T-helper 1 cell treated with Interleukin-12 subunit alpha and Interleukin-12 subunit beta and Interleukin-4 antibody, amounts not matched to agents 30 μg/mL and 1 μg/mL, for 36 hours (primary cell): ENCODE data around the gene OR8H1.

Experiments
- H3K27ac Mint-ChIP-seq: one replicate; pipeline ENCODE4 v1.8.0; 2021; ENCODE audit warnings: mild to moderate bottlenecking, mixed read lengths
- H3K27me3 Mint-ChIP-seq: one replicate; pipeline ENCODE4 v1.8.0; 2021; ENCODE audit warnings: low read depth, mixed read lengths
- H3K36me3 Mint-ChIP-seq: one replicate; pipeline ENCODE4 v1.8.0; 2021; ENCODE audit warnings: low read depth, mixed read lengths
- H3K4me1 Mint-ChIP-seq: one replicate; pipeline ENCODE4 v1.8.0; 2021; ENCODE audit warnings: low read depth, mixed read lengths
- H3K4me3 Mint-ChIP-seq: one replicate; pipeline ENCODE4 v1.8.0; 2021; ENCODE audit warnings: mild to moderate bottlenecking, moderate library complexity, mixed read lengths
- H3K9me3 Mint-ChIP-seq: one replicate; pipeline ENCODE4 v1.8.0; 2021; ENCODE audit warnings: mixed read lengths

Gene OR8H1, protein sequence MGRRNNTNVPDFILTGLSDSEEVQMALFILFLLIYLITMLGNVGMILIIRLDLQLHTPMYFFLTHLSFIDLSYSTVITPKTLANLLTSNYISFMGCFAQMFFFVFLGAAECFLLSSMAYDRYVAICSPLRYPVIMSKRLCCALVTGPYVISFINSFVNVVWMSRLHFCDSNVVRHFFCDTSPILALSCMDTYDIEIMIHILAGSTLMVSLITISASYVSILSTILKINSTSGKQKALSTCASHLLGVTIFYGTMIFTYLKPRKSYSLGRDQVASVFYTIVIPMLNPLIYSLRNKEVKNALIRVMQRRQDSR

DNA sequence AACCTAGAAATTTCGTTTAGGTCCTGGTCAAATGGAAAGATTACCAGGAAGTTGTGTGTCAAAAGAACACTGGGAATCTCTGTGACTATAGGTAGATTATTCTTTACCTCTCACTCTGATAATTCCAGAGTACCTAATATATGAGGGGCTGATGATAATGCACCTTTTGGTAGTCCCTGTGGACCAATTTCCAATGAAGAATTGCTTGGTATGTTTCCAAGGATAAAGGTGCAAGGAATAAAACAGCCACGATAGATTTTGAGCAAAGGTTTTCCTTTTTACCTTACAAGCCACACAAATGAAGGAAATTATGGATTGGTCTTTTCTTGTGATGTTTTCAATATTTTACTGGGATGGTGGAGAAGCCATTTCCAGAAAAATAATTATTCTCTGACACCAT lies at the start of gene OR8H1:
TSS of gene OR8H1 (minus strand) at position 101 of the 400 bp plus-strand sequence. CDS start 1,192 bp downstream, outside the sequence.
- no peak within 1 kb of the TSS for H3K27ac Mint-ChIP-seq
- H3K27me3 Mint-ChIP-seq = no peaks in the 10 kb centered on the region
- H3K36me3 Mint-ChIP-seq = no peaks in the 10 kb centered on the region
- no peaks in the 10 kb centered on the region for H3K4me1 Mint-ChIP-seq
- peaks cover 18% of the 10 kb centered on the region for H3K9me3 Mint-ChIP-seq
- no peak within 1 kb of the TSS for H3K4me3 Mint-ChIP-seq

DNA sequence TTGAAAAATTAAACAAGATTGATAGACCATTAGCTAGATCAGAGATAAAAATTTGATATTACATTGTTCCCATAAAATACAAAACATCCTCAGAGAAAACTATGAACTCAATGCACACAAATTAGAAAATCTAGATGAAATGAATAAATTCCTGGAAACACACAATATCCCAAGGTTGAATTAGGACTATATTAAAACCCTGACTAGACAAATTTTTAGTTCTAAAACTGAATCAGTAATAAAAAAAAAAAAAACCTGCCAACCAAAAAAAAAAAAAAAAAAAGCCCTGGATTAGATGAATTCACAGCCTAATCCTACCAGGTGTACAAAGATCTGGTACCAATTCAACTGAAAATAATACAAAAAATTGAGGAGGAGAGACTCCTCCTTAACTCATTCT lies 48.2 kb upstream of the OR8H1 start:
- H3K27me3 Mint-ChIP-seq = no peaks in the 10 kb centered on the region
- no peaks in the 10 kb centered on the region for H3K4me1 Mint-ChIP-seq
- H3K9me3 Mint-ChIP-seq = peaks cover 33% of the 10 kb centered on the region
- H3K27ac Mint-ChIP-seq = no peak overlapping the region
- H3K4me3 Mint-ChIP-seq = no peak overlapping the region
- no peaks in the 10 kb centered on the region for H3K36me3 Mint-ChIP-seq

DNA sequence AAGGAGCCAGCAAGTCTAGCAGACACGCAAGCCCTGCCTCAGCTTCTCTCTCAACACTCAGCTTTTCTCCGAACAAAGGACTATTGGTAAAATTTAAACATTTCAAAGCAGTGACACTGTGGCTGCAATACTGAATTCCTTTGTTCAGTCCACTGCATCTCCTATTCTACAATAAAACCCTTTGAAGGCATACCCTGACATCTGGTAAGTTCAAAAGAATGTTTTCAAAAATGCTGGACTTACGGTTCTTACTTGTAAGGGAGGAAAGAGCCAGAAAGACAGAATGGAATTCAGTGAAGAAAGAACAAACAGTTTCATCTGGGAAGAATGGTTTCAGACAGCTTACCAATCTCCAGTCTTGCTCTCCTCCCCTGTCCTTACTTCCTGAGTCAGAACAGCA lies 41.1 kb upstream of the OR8H1 start:
- Mint-ChIP-seq H3K36me3 (no peaks in the 10 kb centered on the region), H3K4me1 (no peaks in the 10 kb centered on the region), H3K9me3 (peaks cover 13% of the 10 kb centered on the region), H3K27me3 (no peaks in the 10 kb centered on the region), H3K27ac (no peak overlapping the region), H3K4me3 (no peak overlapping the region)

DNA sequence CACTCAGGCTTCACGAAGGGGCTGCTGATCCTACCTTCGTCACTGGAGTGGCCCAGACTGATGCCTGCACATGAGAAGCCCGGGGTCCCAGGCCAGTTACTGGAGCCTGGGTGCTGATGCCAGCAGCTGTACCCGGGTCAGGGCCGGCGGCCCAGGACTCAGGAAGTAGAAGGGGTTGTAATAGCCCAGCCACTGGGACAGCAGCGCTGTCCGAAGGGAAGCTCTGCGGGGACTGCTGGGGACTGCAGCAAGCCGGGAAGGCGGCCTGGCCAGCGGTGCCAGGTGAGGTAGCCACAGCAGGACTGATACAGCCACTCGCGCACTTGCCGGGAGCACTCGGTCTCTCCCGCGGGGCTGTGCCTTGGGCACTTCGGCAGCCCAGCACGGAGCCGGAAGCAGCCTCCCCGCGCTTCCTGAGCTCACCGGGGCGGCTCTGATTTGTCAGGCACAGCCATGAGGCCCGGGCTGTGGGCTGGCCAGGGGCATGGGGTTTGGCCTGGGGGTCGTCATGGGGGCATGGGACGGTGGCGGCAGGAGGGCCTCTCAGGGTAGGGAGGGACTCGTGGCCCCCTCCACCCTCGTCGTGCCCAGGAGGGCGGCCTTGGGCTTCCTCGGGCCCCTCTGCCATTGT lies 39.9 kb upstream of the OR8H1 start:
- Mint-ChIP-seq H3K27me3 (no peaks in the 10 kb centered on the region), H3K4me3 (no peak overlapping the region), H3K4me1 (no peaks in the 10 kb centered on the region), H3K9me3 (peaks cover 7% of the 10 kb centered on the region), H3K36me3 (no peaks in the 10 kb centered on the region), H3K27ac (no peak overlapping the region)

DNA sequence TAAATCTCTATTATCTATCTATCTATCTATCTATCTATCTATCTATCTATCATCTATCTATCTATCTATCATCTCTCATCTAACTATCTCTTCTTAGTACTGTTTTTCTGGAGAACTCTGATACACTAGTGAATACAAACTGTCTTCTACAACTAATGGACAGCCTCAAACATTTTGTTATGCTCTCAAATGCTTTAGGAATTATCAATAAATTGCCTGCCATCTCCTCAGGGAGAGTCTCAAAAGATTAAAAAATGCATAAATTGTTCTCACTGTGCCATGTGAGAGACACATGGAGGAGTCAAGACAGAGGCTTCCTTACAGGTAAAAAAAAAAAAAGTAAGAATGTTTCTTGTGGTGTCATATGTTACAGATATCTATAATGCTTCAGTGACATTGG lies 22.8 kb upstream of the OR8H1 start, which contains the start of gene OR8K3:
TSS of gene OR8K3 (plus strand) at position 301 of the 400 bp plus-strand sequence. CDS start 3,163 bp downstream, outside the sequence.
- no peaks in the 10 kb centered on the region for H3K27me3 Mint-ChIP-seq
- H3K4me1 Mint-ChIP-seq = no peaks in the 10 kb centered on the region
- H3K27ac Mint-ChIP-seq = no peak within 1 kb of the TSS
- H3K9me3 Mint-ChIP-seq = peaks cover 24% of the 10 kb centered on the region
- H3K4me3 Mint-ChIP-seq = no peak within 1 kb of the TSS
- H3K36me3 Mint-ChIP-seq = no peaks in the 10 kb centered on the region

DNA sequence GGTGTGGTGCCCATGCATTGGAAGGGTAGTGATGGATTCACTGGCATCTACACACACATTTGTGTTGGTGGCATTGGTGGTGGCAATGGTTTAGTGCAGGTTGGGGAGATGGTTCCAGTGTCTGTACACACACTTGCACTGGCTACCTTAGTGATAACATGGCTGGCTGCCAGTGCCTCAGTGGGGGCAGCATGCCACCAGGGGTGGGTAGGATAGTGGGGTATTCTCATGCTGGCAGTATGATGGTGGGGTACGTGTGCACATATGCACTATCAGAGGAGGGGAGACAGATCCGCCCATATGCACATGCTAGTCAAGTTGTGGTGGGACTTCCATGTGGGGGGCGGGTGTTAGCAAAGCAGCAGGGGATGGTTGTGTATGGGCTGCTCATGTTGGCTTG lies 15.8 kb upstream of the OR8H1 start:
- Mint-ChIP-seq H3K27ac (no peak overlapping the region), H3K4me1 (no peaks in the 10 kb centered on the region), H3K9me3 (peaks cover 55% of the 10 kb centered on the region), H3K4me3 (no peak overlapping the region), H3K36me3 (no peaks in the 10 kb centered on the region), H3K27me3 (no peaks in the 10 kb centered on the region)

DNA sequence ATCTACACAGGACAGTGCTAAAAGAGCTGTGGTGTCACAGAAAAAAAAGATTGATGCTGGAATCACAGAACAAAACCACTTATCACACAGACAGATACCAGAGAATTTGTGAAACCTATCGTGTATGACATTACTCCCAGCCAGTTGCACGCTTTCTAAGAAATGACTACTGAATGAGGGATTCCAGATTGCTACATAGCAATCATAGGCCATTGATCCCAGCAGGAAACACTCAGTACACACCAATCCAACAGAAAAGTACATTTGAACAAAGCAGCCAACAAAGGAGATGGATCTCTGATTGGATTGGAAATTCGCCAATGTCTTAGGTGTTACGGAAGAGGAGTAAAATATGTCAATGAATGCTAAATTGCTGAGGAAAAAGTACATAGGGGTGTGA lies 4.8 kb upstream of the OR8H1 start:
- H3K9me3 Mint-ChIP-seq = peaks cover 8% of the 10 kb centered on the region
- no peak overlapping the region for H3K4me3 Mint-ChIP-seq
- no peaks in the 10 kb centered on the region for H3K27me3 Mint-ChIP-seq
- no peaks in the 10 kb centered on the region for H3K4me1 Mint-ChIP-seq
- H3K36me3 Mint-ChIP-seq = no peaks in the 10 kb centered on the region
- no peak overlapping the region for H3K27ac Mint-ChIP-seq

DNA sequence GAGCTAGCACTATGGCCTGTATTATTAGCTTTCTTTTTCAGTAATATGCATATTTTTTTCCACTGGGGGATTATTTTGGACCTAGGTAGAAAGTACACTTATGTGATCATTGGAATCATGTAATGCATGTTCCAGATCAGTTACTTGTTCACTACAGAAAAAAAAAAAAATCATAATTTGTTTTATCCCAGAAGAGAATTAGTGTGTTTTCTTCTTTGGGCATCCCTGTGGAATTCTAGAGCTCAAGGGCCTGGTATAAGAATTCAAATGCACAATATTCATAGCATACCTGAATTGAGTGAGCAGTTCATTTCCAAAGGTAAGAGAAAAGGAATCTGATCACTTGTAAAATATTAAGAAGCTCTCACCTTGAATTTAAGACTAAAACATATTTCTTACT lies 18.2 kb downstream of the OR8H1 start, which contains the start of gene OR5T1:
TSS of gene OR5T1 (plus strand) at position 301 of the 400 bp plus-strand sequence. CDS start 1,485 bp downstream, outside the sequence.
- Mint-ChIP-seq H3K4me1 (no peaks in the 10 kb centered on the region), H3K9me3 (peaks cover 22% of the 10 kb centered on the region), H3K4me3 (no peak within 1 kb of the TSS), H3K36me3 (no peaks in the 10 kb centered on the region), H3K27ac (no peak within 1 kb of the TSS), H3K27me3 (no peaks in the 10 kb centered on the region)

DNA sequence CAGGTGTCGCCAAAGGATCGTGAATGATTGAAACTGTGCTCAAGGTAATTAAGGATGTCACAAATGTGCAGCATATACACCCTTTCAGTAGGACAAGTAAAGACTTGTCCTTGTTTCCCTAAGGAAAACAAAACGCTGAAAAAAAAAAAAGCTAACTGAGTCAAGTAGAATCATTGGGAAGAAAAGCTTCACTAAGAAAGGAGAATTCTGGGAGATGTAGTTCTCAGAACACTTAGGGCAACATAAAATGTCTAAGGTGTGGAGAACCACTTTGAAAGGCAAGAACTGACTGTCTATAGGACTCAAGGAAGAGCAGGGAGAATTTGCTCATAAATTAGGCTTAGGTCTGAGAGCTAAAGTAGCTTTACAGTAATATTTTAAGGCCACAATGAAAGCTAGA lies 21.0 kb downstream of the OR8H1 start:
- no peak overlapping the region for H3K4me3 Mint-ChIP-seq
- H3K27me3 Mint-ChIP-seq = no peaks in the 10 kb centered on the region
- H3K9me3 Mint-ChIP-seq = peaks cover 27% of the 10 kb centered on the region
- no peak overlapping the region for H3K27ac Mint-ChIP-seq
- H3K4me1 Mint-ChIP-seq = no peaks in the 10 kb centered on the region
- no peaks in the 10 kb centered on the region for H3K36me3 Mint-ChIP-seq

DNA sequence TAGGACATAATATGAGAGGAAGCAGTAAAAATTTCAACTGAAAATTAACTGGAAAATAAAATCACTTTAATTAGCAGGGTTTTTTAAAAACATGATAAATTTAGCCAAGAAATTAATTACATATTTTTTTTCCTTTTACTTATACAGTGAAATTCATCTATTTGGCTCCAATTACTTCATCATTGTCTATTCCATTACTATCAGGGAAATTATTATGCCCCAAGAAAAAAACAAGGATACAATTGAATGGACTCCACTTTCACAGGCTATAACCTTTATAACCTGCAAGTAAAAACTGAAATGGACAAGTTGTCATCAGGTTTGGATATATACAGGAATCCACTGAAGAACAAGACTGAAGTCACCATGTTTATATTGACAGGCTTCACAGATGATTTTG lies 40.1 kb downstream of the OR8H1 start, which contains the start of gene OR5T3:
TSS of gene OR5T3 (plus strand) at position 301 of the 400 bp plus-strand sequence. CDS start at position 301, 0 bp downstream.
- Mint-ChIP-seq H3K4me1 (no peaks in the 10 kb centered on the region), H3K27me3 (no peaks in the 10 kb centered on the region), H3K4me3 (no peak within 1 kb of the TSS), H3K36me3 (no peaks in the 10 kb centered on the region), H3K27ac (no peak within 1 kb of the TSS), H3K9me3 (peaks cover 14% of the 10 kb centered on the region)
